NCI-H1105 (cell line): ENCODE measurements around the gene CHST13.

Source experiments
- DNase-seq: peaks from one replicate; lab custom pipeline; 2025; lab: John Stamatoyannopoulos, UW

The CHST13 gene

GRCh38 chr3:126487151-126487771 is 36.7 kb upstream of the CHST13 start:
- DNase-seq, result no peak

- no peak for DNase-seq
These were observed 35.8 kb upstream of the CHST13 start for GRCh38 chr3:126488185-126488584.

GRCh38 chr3:126488886-126489569 is 34.9 kb upstream of the CHST13 start:
- DNase-seq, result no peak

GRCh38 chr3:126490619-126491018 is 33.3 kb upstream of the CHST13 start:
- no peak for DNase-seq

- DNase-seq, result no peak
These were observed 32.5 kb upstream of the CHST13 start for GRCh38 chr3:126491221-126492013.

- no peak for DNase-seq
These were observed 30.9 kb upstream of the CHST13 start for GRCh38 chr3:126493051-126493450.

- DNase-seq, result no peak
These were observed 30.2 kb upstream of the CHST13 start for GRCh38 chr3:126493739-126494138.

GRCh38 chr3:126494204-126494969 is 29.6 kb upstream of the CHST13 start:
- no peak for DNase-seq

- DNase-seq, result no peak
These were observed 29.1 kb upstream of the CHST13 start for GRCh38 chr3:126494970-126495230.

GRCh38 chr3:126495786-126496185 is 28.2 kb upstream of the CHST13 start:
- DNase-seq, result no peak

- DNase-seq, result no peak
These were observed 26.8 kb upstream of the CHST13 start for GRCh38 chr3:126496894-126497850.

- no peak for DNase-seq
These were observed 26.0 kb upstream of the CHST13 start for GRCh38 chr3:126497956-126498355.

- no peak for DNase-seq
These were observed 25.5 kb upstream of the CHST13 start for GRCh38 chr3:126498461-126498860.

GRCh38 chr3:126498929-126499328 is 25.0 kb upstream of the CHST13 start:
- DNase-seq, result no peak

- no peak for DNase-seq
These were observed 24.6 kb upstream of the CHST13 start for GRCh38 chr3:126499401-126499800.

- DNase-seq, result no peak
These were observed 23.9 kb upstream of the CHST13 start for GRCh38 chr3:126500016-126500415.

- no peak for DNase-seq
These were observed 22.9 kb upstream of the CHST13 start for GRCh38 chr3:126501054-126501453.

- DNase-seq, result no peak
These were observed 22.2 kb upstream of the CHST13 start for GRCh38 chr3:126501736-126502135.

GRCh38 chr3:126502656-126503055 is 21.3 kb upstream of the CHST13 start:
- no peak for DNase-seq

GRCh38 chr3:126503701-126504100 is 20.3 kb upstream of the CHST13 start:
- no peak for DNase-seq

GRCh38 chr3:126507886-126508285 is 16.1 kb upstream of the CHST13 start:
- no peak for DNase-seq
